Lower leg skin (tissue), 3 donors: ENCODE results near the gene TREM1.

Experiments
- CTCF ChIP-seq, 3 donors: fragments of 450-650 bp; IDR thresholded peaks; one replicate each; pipeline ENCODE4 v1.5.1; 2016; ENCODE audit warnings: antibody characterized with exemption in 3 of 3, mild to moderate bottlenecking in 3 of 3, moderate library complexity in 2 of 3
- POLR2A ChIP-seq, 2 donors: fragments of 450-650 bp; IDR thresholded peaks; one replicate each; pipeline ENCODE4 v1.6.1; 2016 to 2017; ENCODE audit warnings: antibody characterized with exemption in 2 of 2, mild to moderate bottlenecking in 1 of 2, moderate library complexity in 1 of 2

- no peak for TF ChIP-seq CTCF (IDR thresholded peaks at IDR 0.05)
- no peak for TF ChIP-seq POLR2A (IDR thresholded peaks at IDR 0.05)
These were observed 16.2 kb upstream of the TREM1 start for GRCh38 chr6:41302638-41303037.
